ENCODE results near the gene MALL.

MALL gene

DNA sequence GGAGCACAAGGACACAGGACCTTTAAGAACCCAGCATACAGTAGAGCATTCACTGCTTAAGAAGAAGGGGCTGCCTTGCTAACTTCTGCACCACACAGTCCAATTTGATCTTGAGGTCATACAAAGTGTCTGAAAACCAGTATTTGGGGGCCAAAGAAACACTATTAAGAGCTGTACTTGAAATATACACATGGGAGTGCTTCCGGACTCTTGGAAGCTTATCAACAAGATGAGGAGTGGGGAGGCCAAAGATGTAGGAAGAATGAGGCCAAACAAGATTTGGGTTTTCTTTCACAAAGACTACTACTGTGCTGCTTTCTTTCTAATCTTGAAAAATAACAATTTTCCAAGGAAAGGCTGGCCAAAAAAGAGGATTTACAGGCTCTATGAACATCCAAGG, 24.8 kb upstream of the MALL start:
- H3K36me3 ChIP-seq (ENCODE audit: control insufficient read depth in 1 of 2, insufficient read depth in 2 of 2, low read length in 2 of 2) = peaks cover 0 to 6% of the 10 kb centered on the region in 2 donors
- no peak overlapping the region for H3K27ac ChIP-seq (ENCODE audit: low read length)
- H3K4me1 ChIP-seq (ENCODE audit: control insufficient read depth in 1 of 2, insufficient read depth in 2 of 2, low read length in 2 of 2) = no peaks in the 10 kb centered on the region
- no peak overlapping the region for H3K4me3 ChIP-seq (ENCODE audit: low read depth in 1 of 2, low read length in 2 of 2)
- no peaks in the 10 kb centered on the region for H3K9me3 ChIP-seq (ENCODE audit: control insufficient read depth in 1 of 2, low read length in 2 of 2)
- no peaks in the 10 kb centered on the region for H3K27me3 ChIP-seq (ENCODE audit: low read depth, low read length)

DNA sequence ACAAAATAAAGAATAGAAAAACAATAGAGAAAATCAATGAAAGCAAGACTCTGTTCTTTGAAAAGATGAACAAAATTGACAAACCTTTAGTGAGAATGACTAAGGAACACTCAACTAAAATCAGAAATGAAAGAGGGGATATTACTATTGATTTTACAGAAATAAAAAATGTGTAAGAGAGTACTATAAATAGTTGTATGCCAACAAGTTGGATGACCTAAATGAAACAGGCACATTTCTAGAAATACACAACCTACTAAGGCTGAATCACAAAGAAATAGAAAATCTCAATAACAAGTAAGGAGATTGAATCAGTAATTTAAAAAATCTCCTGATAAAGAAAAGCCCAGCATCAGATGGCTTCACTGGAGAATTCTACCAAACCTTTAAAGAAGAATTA, 18.4 kb upstream of the MALL start:
- Histone ChIP-seq H3K36me3 (ENCODE audit: control insufficient read depth in 1 of 2, insufficient read depth in 2 of 2, low read length in 2 of 2) (peaks cover 0 to 15% of the 10 kb centered on the region in 2 donors), H3K4me1 (ENCODE audit: control insufficient read depth in 1 of 2, insufficient read depth in 2 of 2, low read length in 2 of 2) (no peaks in the 10 kb centered on the region), H3K27ac (ENCODE audit: low read length) (no peak overlapping the region)

DNA sequence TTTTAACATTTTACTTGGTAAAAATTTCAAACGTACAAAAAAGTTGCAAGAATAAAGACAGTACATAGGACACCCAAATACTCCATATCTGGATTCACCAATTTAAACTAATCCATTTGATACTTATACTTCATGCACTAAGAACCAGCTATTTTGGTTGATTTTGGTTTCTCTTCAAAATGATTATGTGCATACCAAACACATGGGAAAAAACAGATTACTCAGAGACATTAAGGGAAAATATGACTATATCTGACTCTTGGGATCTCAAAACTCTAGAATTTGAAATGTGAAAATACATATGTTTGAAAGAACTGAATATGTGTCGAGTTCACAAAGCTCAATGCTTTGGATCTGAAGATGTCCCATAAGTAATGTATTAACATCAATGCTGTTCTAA, 15.5 kb upstream of the MALL start:
- H3K4me1 ChIP-seq (ENCODE audit: control insufficient read depth in 1 of 2, insufficient read depth in 2 of 2, low read length in 2 of 2) = no peaks in the 10 kb centered on the region
- no peaks in the 10 kb centered on the region for H3K9me3 ChIP-seq (ENCODE audit: control insufficient read depth in 1 of 2, low read length in 2 of 2)
- no peak overlapping the region for H3K27ac ChIP-seq (ENCODE audit: low read length)
- H3K27me3 ChIP-seq (ENCODE audit: low read depth, low read length) = no peaks in the 10 kb centered on the region
- H3K36me3 ChIP-seq (ENCODE audit: control insufficient read depth in 1 of 2, insufficient read depth in 2 of 2, low read length in 2 of 2) = peaks cover 0 to 20% of the 10 kb centered on the region in 2 donors
- H3K4me3 ChIP-seq (ENCODE audit: low read depth in 1 of 2, low read length in 2 of 2) = no peak overlapping the region

More for the DNA sequence above, 18.4 kb upstream of the MALL start:
- Histone ChIP-seq H3K27me3 (ENCODE audit: low read depth, low read length) (no peaks in the 10 kb centered on the region), H3K4me3 (ENCODE audit: low read depth in 1 of 2, low read length in 2 of 2) (no peak overlapping the region), H3K9me3 (ENCODE audit: control insufficient read depth in 1 of 2, low read length in 2 of 2) (no peaks in the 10 kb centered on the region)

DNA sequence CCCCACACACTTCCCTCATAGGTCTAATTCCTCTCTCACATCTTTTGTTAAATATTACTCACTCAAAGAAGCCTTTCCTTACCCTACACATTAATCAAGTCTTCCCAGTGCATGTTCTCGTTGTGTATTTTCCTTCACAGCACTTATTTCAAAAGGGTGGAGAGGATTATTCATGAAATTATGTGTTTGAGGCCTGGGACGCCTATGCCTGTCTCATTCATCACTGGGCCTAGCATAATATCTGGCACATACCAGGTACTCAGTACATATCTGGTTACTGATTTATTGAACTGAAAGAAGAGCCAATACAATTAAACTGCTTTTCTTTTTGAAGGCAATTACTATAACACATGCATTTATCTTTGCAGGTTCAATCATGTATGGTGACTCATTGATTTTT, 15.1 kb upstream of the MALL start:
- H3K36me3 ChIP-seq (ENCODE audit: control insufficient read depth in 1 of 2, insufficient read depth in 2 of 2, low read length in 2 of 2) = peaks cover 0 to 20% of the 10 kb centered on the region in 2 donors
- no peaks in the 10 kb centered on the region for H3K9me3 ChIP-seq (ENCODE audit: control insufficient read depth in 1 of 2, low read length in 2 of 2)
- no peaks in the 10 kb centered on the region for H3K4me1 ChIP-seq (ENCODE audit: control insufficient read depth in 1 of 2, insufficient read depth in 2 of 2, low read length in 2 of 2)
- H3K4me3 ChIP-seq (ENCODE audit: low read depth in 1 of 2, low read length in 2 of 2) = no peak overlapping the region
- no peak overlapping the region for H3K27ac ChIP-seq (ENCODE audit: low read length)
- H3K27me3 ChIP-seq (ENCODE audit: low read depth, low read length) = no peaks in the 10 kb centered on the region

DNA sequence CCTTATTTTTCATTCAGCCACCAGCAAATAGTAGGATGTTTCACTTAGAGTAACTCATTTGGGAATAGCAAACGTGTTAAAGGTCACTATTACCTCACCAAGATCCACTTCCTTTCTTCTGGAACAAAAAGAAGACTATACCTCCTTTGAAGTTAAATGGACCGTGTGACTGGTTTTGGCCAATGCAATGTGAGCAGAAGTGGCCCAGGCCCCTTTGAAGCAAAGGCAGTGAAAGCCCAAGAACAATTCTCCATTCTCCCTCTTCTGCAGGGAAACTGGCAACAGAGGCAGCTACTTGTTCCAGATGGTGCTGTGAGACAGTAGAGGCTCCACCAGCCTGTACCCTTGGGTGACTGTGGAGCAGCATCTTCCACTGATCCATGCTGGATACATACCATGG, 11.3 kb upstream of the MALL start:
- Histone ChIP-seq H3K4me1 (ENCODE audit: control insufficient read depth in 1 of 2, insufficient read depth in 2 of 2, low read length in 2 of 2) (no peaks in the 10 kb centered on the region), H3K27me3 (ENCODE audit: low read depth, low read length) (no peaks in the 10 kb centered on the region), H3K36me3 (ENCODE audit: control insufficient read depth in 1 of 2, insufficient read depth in 2 of 2, low read length in 2 of 2) (peaks cover 0 to 21% of the 10 kb centered on the region in 2 donors), H3K4me3 (ENCODE audit: low read depth in 1 of 2, low read length in 2 of 2) (no peak overlapping the region), H3K9me3 (ENCODE audit: control insufficient read depth in 1 of 2, low read length in 2 of 2) (no peaks in the 10 kb centered on the region), H3K27ac (ENCODE audit: low read length) (no peak overlapping the region)

DNA sequence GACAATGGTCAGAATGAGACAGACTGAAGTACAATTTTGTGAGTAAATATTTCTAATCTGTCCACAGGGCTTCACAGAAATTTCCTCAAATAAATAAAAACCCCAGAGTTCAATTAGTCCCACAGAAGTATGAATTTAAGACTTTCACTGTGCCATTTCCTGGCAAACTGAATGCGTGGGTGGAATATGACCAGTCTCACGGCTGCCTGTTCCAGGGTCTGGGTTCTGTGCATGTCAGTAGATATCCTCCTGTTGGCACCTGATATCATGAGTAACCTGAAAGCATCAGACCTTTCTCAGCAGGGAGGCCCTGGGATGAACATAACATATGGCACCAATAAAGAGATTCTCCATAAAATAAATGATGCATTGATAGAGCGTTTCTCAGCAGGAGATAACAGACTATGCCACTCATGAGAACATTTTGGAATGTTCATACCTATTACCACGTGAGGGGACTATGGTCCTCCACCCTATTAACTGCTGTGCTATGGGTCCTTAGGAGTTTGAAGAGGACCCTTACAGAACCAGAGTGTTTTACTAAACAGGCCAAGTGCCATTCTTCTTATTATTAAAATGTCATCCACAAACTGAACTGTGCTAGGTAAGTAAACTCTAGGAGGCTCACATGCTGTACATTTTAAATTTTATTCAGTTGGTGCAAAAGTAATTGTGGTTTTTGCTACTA, 10.6 kb upstream of the MALL start:
- Histone ChIP-seq H3K4me3 (ENCODE audit: low read depth in 1 of 2, low read length in 2 of 2) (no peak overlapping the region), H3K9me3 (ENCODE audit: control insufficient read depth in 1 of 2, low read length in 2 of 2) (no peaks in the 10 kb centered on the region), H3K27ac (ENCODE audit: low read length) (no peak overlapping the region)

DNA sequence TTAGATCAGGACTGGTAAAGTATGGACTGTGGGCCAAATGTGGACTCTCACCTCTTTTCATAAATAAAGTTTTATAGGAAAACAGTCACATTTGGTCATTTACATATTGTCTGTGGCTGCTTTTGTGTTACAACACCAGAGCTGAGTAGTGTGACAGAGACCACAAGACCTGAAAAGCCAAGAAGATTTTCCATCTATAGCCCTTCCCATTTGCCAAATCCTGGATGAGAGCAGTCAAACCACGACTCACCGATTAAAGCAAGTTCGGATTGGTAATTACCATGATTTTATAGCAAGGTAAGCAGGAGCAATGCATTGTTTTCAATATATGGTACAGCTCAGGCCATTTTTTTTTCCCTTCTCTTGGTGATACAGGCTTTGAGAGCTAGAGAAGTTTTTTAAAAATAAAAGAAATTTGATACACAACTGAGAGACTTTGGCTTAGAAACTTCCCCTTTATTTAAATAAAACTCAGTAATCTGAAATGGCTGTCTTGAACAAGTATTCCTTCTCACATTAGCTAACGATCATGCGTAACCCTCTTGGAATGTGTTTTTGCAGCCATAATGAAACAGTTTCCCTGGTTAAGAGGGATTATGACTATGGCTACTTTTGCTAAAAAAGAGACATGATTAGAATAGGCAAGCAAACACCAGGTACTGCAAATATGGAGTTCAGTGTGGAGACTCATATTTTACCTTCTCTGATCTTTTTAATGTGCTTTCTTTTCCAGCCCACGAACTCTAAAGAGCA, 9.5 kb upstream of the MALL start:
- Histone ChIP-seq H3K9me3 (ENCODE audit: control insufficient read depth in 1 of 2, low read length in 2 of 2) (no peaks in the 10 kb centered on the region), H3K4me1 (ENCODE audit: control insufficient read depth in 1 of 2, insufficient read depth in 2 of 2, low read length in 2 of 2) (no peaks in the 10 kb centered on the region), H3K36me3 (ENCODE audit: control insufficient read depth in 1 of 2, insufficient read depth in 2 of 2, low read length in 2 of 2) (peaks cover 0 to 16% of the 10 kb centered on the region in 2 donors), H3K4me3 (ENCODE audit: low read depth in 1 of 2, low read length in 2 of 2) (no peak overlapping the region), H3K27ac (ENCODE audit: low read length) (no peak overlapping the region), H3K27me3 (ENCODE audit: low read depth, low read length) (no peaks in the 10 kb centered on the region)

More for the DNA sequence above, 10.6 kb upstream of the MALL start:
- Histone ChIP-seq H3K4me1 (ENCODE audit: control insufficient read depth in 1 of 2, insufficient read depth in 2 of 2, low read length in 2 of 2) (no peaks in the 10 kb centered on the region), H3K36me3 (ENCODE audit: control insufficient read depth in 1 of 2, insufficient read depth in 2 of 2, low read length in 2 of 2) (peaks cover 0 to 17% of the 10 kb centered on the region in 2 donors), H3K27me3 (ENCODE audit: low read depth, low read length) (no peaks in the 10 kb centered on the region)

DNA sequence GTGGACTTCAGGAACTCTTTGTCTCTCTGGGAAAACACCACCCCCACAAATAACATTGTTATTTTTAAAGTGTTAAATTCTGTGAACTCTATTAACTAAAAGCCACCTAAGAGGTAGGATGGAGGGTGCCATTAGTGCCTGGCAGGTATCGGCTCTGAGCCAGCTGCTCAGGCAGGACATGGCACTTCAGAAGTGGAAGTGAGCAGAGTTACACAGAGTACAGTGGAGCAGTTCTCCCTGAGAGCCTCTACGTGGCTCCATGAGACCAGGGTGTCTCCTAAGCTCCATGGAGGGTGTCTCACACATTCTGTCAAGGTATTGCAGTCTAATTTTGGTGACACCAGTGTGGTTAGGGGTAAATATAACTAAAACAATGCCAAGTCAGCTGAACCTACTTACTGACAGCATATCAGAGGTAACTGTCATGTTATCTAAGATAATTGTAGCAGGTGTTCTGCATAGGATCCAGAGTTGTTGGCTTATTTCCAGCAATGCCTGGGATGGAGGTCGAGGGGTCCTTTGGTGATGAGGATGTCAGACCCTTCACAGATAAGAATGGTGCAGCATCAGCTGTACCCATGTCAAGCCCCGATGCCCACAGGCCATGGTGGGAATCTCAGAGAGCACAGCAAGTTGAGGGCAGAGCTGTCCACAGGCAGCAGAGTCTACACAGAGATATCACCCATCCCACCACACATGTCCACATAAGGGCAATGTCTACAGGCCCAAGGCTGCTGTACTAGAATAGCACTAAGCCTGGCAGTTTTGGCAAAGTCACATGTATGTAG, 8.6 kb upstream of the MALL start:
- Histone ChIP-seq H3K4me1 (ENCODE audit: control insufficient read depth in 1 of 2, insufficient read depth in 2 of 2, low read length in 2 of 2) (no peaks in the 10 kb centered on the region), H3K36me3 (ENCODE audit: control insufficient read depth in 1 of 2, insufficient read depth in 2 of 2, low read length in 2 of 2) (peaks cover 0 to 13% of the 10 kb centered on the region in 2 donors), H3K4me3 (ENCODE audit: low read depth in 1 of 2, low read length in 2 of 2) (no peak overlapping the region), H3K27me3 (ENCODE audit: low read depth, low read length) (no peaks in the 10 kb centered on the region), H3K9me3 (ENCODE audit: control insufficient read depth in 1 of 2, low read length in 2 of 2) (no peaks in the 10 kb centered on the region), H3K27ac (ENCODE audit: low read length) (no peak overlapping the region)

DNA sequence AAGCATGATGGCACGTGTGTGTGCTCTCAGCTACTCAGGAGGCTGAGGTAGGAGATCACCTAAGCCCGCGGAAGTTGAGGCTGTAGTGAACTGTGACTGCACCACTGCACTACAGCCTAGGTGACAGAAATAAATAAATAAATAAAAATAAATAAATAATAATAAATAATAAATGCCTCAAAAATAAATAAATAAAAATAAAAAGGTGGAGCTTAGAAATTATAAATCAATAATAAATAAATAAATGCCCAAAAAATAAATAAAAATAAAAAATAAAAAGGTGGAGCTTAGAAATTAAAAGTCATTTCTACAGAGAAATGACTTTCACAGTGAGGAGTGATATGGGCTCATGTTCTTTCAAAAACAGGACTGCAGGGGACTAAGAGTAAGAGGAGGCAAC, 6.0 kb upstream of the MALL start:
- Histone ChIP-seq H3K9me3 (ENCODE audit: control insufficient read depth in 1 of 2, low read length in 2 of 2) (no peaks in the 10 kb centered on the region), H3K4me3 (ENCODE audit: low read depth in 1 of 2, low read length in 2 of 2) (no peak overlapping the region), H3K27ac (ENCODE audit: low read length) (no peak overlapping the region), H3K36me3 (ENCODE audit: control insufficient read depth in 1 of 2, insufficient read depth in 2 of 2, low read length in 2 of 2) (peaks cover 0 to 9% of the 10 kb centered on the region in 2 donors), H3K27me3 (ENCODE audit: low read depth, low read length) (no peaks in the 10 kb centered on the region), H3K4me1 (ENCODE audit: control insufficient read depth in 1 of 2, insufficient read depth in 2 of 2, low read length in 2 of 2) (no peaks in the 10 kb centered on the region)

DNA sequence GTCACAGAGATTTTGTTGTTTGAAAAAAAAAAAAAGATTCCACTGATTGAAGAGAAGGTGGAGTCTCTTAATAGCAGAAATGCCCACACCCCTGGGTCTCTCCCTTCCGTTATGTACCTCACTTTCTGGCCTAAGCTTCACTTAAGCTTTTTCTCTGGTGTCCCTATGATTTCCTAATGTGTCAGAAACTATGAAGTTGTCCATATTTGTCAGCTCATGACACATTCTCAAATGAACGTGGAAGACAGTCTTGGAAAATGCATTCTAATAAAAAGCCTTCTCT, 5.4 kb upstream of the MALL start:
- Histone ChIP-seq H3K4me1 (ENCODE audit: control insufficient read depth in 1 of 2, insufficient read depth in 2 of 2, low read length in 2 of 2) (peaks cover 0 to 3% of the 10 kb centered on the region in 2 donors), H3K36me3 (ENCODE audit: control insufficient read depth in 1 of 2, insufficient read depth in 2 of 2, low read length in 2 of 2) (peaks cover 0 to 9% of the 10 kb centered on the region in 2 donors), H3K9me3 (ENCODE audit: control insufficient read depth in 1 of 2, low read length in 2 of 2) (no peaks in the 10 kb centered on the region), H3K27ac (ENCODE audit: low read length) (no peak overlapping the region), H3K4me3 (ENCODE audit: low read depth in 1 of 2, low read length in 2 of 2) (no peak overlapping the region), H3K27me3 (ENCODE audit: low read depth, low read length) (peaks cover 2% of the 10 kb centered on the region)
